Hepatic stellate cell (primary cell): ENCODE results near the gene DNAH17.

Experiments used
- DNase-seq: peaks from one replicate; pipeline ENCODE4 v3.0.0; 2011; ENCODE audit warnings: low spot score

DNAH17 gene

GRCh38 chr17:78572239-78573205 is 4.7 kb downstream of the DNAH17 start:
- no peak for DNase-seq

- no peak for DNase-seq
Observed at GRCh38 chr17:78571329-78571728, 5.9 kb downstream of the DNAH17 start.

GRCh38 chr17:78568494-78569115 is 8.6 kb downstream of the DNAH17 start:
- DNase-seq, result no peak

GRCh38 chr17:78567991-78568390 is 9.2 kb downstream of the DNAH17 start:
- DNase-seq, result no peak

GRCh38 chr17:78566947-78567346 is 10.2 kb downstream of the DNAH17 start:
- no peak for DNase-seq

GRCh38 chr17:78563189-78564145 is 13.7 kb downstream of the DNAH17 start:
- DNase-seq, result no peak

GRCh38 chr17:78562734-78563133 is 14.5 kb downstream of the DNAH17 start:
- no peak for DNase-seq

GRCh38 chr17:78561166-78561565 is 16.0 kb downstream of the DNAH17 start:
- DNase-seq, result no peak

GRCh38 chr17:78560731-78561130 is 16.5 kb downstream of the DNAH17 start:
- DNase-seq, result no peak

- DNase-seq, result no peak
Observed at GRCh38 chr17:78559749-78560368, 17.3 kb downstream of the DNAH17 start.

GRCh38 chr17:78558989-78559388 is 18.2 kb downstream of the DNAH17 start:
- no peak for DNase-seq

- peak; percentile 61 for DNase-seq
Observed at GRCh38 chr17:78558181-78558850, 18.9 kb downstream of the DNAH17 start.

GRCh38 chr17:78557598-78558039 is 19.6 kb downstream of the DNAH17 start:
- peak; percentile 81 for DNase-seq

- DNase-seq, result no peak
Observed at GRCh38 chr17:78556812-78557211, 20.4 kb downstream of the DNAH17 start.

- no peak for DNase-seq
Observed at GRCh38 chr17:78555746-78556401, 21.3 kb downstream of the DNAH17 start.

GRCh38 chr17:78550464-78550863 is 26.7 kb downstream of the DNAH17 start:
- no peak for DNase-seq

- DNase-seq, result no peak
Observed at GRCh38 chr17:78548725-78549124, 28.5 kb downstream of the DNAH17 start.

- no peak for DNase-seq
Observed at GRCh38 chr17:78547035-78547434, 30.2 kb downstream of the DNAH17 start.

- DNase-seq, result no peak
Observed at GRCh38 chr17:78546476-78546875, 30.7 kb downstream of the DNAH17 start.
